ENCODE data around the gene MAP2K4. TPM values are rescaled to one million over a fixed set of nuclear protein-coding genes. Genes with fewer than 3 reads are reported as not detected.

Gene MAP2K4
- total and polyA plus RNA-seq, 2 of the 8 experiments (the other 6 are each of a cell fraction or from before 2014, with no cell fraction given): 14.2 to 37.3 TPM

DNA sequence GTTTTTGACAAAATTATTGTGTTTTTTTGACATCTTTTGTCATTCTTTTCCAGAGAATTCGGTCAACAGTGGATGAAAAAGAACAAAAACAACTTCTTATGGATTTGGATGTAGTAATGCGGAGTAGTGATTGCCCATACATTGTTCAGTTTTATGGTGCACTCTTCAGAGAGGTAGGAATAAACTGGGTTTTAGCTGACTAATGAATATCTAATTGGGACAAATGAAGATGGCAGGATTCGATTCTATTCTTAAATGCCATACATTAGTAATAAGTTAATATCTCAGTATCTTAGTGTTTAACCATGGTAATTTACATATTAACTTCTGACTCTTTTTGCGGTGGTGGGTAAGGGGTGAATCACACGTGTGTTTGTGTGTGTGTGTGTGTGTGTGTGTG, 74.8 kb downstream of the MAP2K4 start:
- Histone ChIP-seq H3K4ac (replicated peaks; ENCODE audit: insufficient read length, low read depth, low read length) (no peak overlapping the region), H3K56ac (replicated peaks; ENCODE audit: insufficient read length, low read depth, low read length) (no peak overlapping the region), H3K9me3 (ENCODE audit: insufficient read depth in 2 of 2, low read depth in 1 of 2, low read length in 1 of 2) (no peaks in the 10 kb centered on the region), H3K14ac (ENCODE audit: insufficient read length) (no peak overlapping the region), H2AK5ac (ENCODE audit: low read depth, low read length) (no peak overlapping the region), H4K5ac (ENCODE audit: insufficient read length, low read depth, low read length) (no peak overlapping the region), H3K18ac (ENCODE audit: extremely low read depth, low read length) (no peak overlapping the region), H2BK20ac (ENCODE audit: low read length) (no peak overlapping the region), H3K9ac (replicated peaks in 1 of 4; ENCODE audit: extremely low read depth in 1 of 4, low read depth in 3 of 4, low read length in 3 of 4) (no peak overlapping the region), H4K91ac (replicated peaks; ENCODE audit: insufficient read length, low read length) (no peak overlapping the region), H3K27ac (ENCODE audit: low read depth, low read length) (no peak overlapping the region), H3K79me1 (ENCODE audit: low read depth, low read length) (no peaks in the 10 kb centered on the region), H3K4me3 (ENCODE audit: extremely low read depth in 1 of 4, insufficient read depth in 2 of 4, low read depth in 3 of 4, low read length in 4 of 4) (no peak overlapping the region), H4K20me1 (replicated peaks in 1 of 2; ENCODE audit: control insufficient read depth in 1 of 2, insufficient read depth in 2 of 2, low read length in 2 of 2) (no peaks in the 10 kb centered on the region), H2BK12ac (ENCODE audit: low read depth, low read length) (no peak overlapping the region), H3K4me1 (replicated peaks in 1 of 4; ENCODE audit: control insufficient read depth in 3 of 4, insufficient read depth in 4 of 4, low read length in 3 of 4) (no peaks in the 10 kb centered on the region), H3K79me2 (ENCODE audit: control insufficient read depth in 1 of 2, insufficient read depth in 2 of 2, low read length in 2 of 2) (peaks cover 0 to 20% of the 10 kb centered on the region in 2 experiments; a peak in 1 of 4 replicates), H3K36me3 (ENCODE audit: control insufficient read depth in 2 of 4, insufficient read depth in 4 of 4, low read length in 3 of 4) (peaks cover 0 to 9% (median 0%) of the 10 kb centered on the region in 4 experiments; a peak in 3 of 8 replicates), H3K23me2 (ENCODE audit: low read depth, low read length) (no peaks in the 10 kb centered on the region), H2BK120ac (replicated peaks; ENCODE audit: low read depth, low read length) (no peak overlapping the region), H3K23ac (ENCODE audit: insufficient read length) (no peak overlapping the region), H2BK5ac (ENCODE audit: low read depth, low read length) (no peak overlapping the region), H2AFZ (ENCODE audit: low read length) (no peak overlapping the region), H4K8ac (ENCODE audit: extremely low read depth, insufficient read depth, low read length) (no peak overlapping the region), H3K4me2 (ENCODE audit: insufficient read depth in 1 of 2, low read depth in 2 of 2, low read length in 2 of 2) (no peak overlapping the region), H2BK15ac (ENCODE audit: low read length) (no peak overlapping the region), H3K27me3 (replicated peaks in 1 of 4; ENCODE audit: control insufficient read depth in 3 of 4, extremely low read depth in 1 of 4, insufficient read depth in 3 of 4, low read length in 3 of 4) (no peaks in the 10 kb centered on the region)
- no peak for DNase-seq (ENCODE audit: low read depth in 1 of 2, low spot score in 2 of 2)
- no peak for FAIRE-seq
- ChIA-PET CTCF (ENCODE audit: partially characterized antibody) (no interaction called here), POLR2A (ENCODE audit: partially characterized antibody) (no interaction called here)
- WGBS, 2 experiments (ENCODE audit: extremely low coverage in 1 of 2, insufficient coverage in 1 of 2, insufficient read length in 1 of 2, insufficient replicate concordance in 2 of 2, low coverage in 1 of 2, low lambda C conversion rate in 2 of 2, missing lambda C conversion rate in 1 of 2): 95% methylated on average over 5 of the region's 5 CpGs; no CpG with 5 or more reads in 1 of the 2 experiments
- TF ChIP-seq RXRA (IDR thresholded peaks at IDR 0.05; ENCODE audit: insufficient read depth, low read depth, low read length) (no peak), RAD21 (IDR thresholded peaks at IDR 0.05 in 1 of 2, conservative IDR thresholded peaks at IDR 0.05 in 1 of 2; ENCODE audit: low read depth in 2 of 2, low read length in 2 of 2) (no peak), CHD1 (IDR thresholded peaks at IDR 0.05; ENCODE audit: low read depth, low read length) (no peak)
- TF ChIP-seq, protein P1, sequence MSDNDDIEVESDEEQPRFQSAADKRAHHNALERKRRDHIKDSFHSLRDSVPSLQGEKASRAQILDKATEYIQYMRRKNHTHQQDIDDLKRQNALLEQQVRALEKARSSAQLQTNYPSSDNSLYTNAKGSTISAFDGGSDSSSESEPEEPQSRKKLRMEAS (IDR thresholded peaks at IDR 0.05): no peak
